Measurements from ENCODE around the gene APOBR.

- no peak for TF ChIP-seq POLR2A (IDR thresholded peaks at IDR 0.05)
- no peak for TF ChIP-seq CTCF (IDR thresholded peaks at IDR 0.05)
Observed at GRCh38 chr16:28534542-28535373, 40.3 kb downstream of the APOBR start.
